OCI-LY1 (cell line): ENCODE data around the gene GOLGA8N.
"Not testable (repeated sequence)": the region's sequence is repeated elsewhere in the genome, so short reads cannot be mapped to it uniquely, and the experiment has no call there.

Experiments used
- EZH2 ChIP-seq: fragments of 200-600 bp; sonication (generic), shearing (Covaris generic); IDR thresholded peaks from 2 replicates; pipeline ENCODE4 v1.8.0; 2017; ENCODE audit warnings: borderline replicate concordance, mixed run types, mild to moderate bottlenecking, antibody characterized with exemption, low read length, moderate library complexity, mixed read lengths
- TF ChIP-seq, protein P1 (sequence below): fragments of 200-600 bp; sonication (generic), shearing (Covaris generic); IDR thresholded peaks from 2 replicates; pipeline ENCODE4 v1.5.1; 2017; ENCODE audit warnings: mild to moderate bottlenecking, antibody characterized with exemption, low read length, moderate library complexity, mixed read lengths

- TF ChIP-seq, protein P1, sequence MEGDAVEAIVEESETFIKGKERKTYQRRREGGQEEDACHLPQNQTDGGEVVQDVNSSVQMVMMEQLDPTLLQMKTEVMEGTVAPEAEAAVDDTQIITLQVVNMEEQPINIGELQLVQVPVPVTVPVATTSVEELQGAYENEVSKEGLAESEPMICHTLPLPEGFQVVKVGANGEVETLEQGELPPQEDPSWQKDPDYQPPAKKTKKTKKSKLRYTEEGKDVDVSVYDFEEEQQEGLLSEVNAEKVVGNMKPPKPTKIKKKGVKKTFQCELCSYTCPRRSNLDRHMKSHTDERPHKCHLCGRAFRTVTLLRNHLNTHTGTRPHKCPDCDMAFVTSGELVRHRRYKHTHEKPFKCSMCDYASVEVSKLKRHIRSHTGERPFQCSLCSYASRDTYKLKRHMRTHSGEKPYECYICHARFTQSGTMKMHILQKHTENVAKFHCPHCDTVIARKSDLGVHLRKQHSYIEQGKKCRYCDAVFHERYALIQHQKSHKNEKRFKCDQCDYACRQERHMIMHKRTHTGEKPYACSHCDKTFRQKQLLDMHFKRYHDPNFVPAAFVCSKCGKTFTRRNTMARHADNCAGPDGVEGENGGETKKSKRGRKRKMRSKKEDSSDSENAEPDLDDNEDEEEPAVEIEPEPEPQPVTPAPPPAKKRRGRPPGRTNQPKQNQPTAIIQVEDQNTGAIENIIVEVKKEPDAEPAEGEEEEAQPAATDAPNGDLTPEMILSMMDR: not testable (repeated sequence)
- TF ChIP-seq EZH2: not testable (repeated sequence)
These were observed 14.8 kb upstream of the GOLGA8N start for GRCh38 chr15:32578482-32578881.
